Uterus (tissue), 2 donors: ENCODE measurements around the gene MORN2.

Source experiments
- CTCF ChIP-seq, 4 experiments: fragments of 200-600 bp in 2 of 4; fragments of 450-650 bp in 2 of 4; sonication (generic) in 2 of 4; IDR thresholded peaks; one replicate each; pipeline ENCODE4 v1.5.1; 2016 to 2019; ENCODE audit warnings: antibody characterized with exemption in 4 of 4, mild to moderate bottlenecking in 2 of 4, moderate library complexity in 1 of 4
- POLR2A ChIP-seq, 2 donors: fragments of 450-650 bp; IDR thresholded peaks; one replicate each; pipeline ENCODE4 v1.6.1; 2016; ENCODE audit warnings: antibody characterized with exemption in 2 of 2, mild to moderate bottlenecking in 1 of 2, moderate library complexity in 1 of 2

- TF ChIP-seq CTCF (IDR thresholded peaks at IDR 0.05) (no peak), POLR2A (IDR thresholded peaks at IDR 0.05) (no peak)
Measured at GRCh38 chr2:38850045-38850444, 25.7 kb upstream of the MORN2 start.
